NB4 (cell line): Measurements from ENCODE around the gene SBNO2.
"Not testable (repeated sequence)": the region's sequence is repeated elsewhere in the genome, so short reads cannot be mapped to it uniquely, and the experiment has no call there.

Experiments used
- DNase-seq: peaks from one replicate; pipeline ENCODE4 v3.0.0; 2010; ENCODE audit warnings: low read depth
- H3K4me3 ChIP-seq: one replicate; pipeline ENCODE4 v1.5.1; 2011; ENCODE audit warnings: mild to moderate bottlenecking, low read depth, low read length, moderate library complexity
- CTCF ChIP-seq: IDR thresholded peaks from one replicate; pipeline ENCODE4 v1.5.1; 2012; ENCODE audit warnings: low read depth, low read length
- MYC ChIP-seq: IDR thresholded peaks from 2 replicates; pipeline ENCODE4 v1.6.1; 2011; ENCODE audit warnings: low read depth, low read length
- POLR2A ChIP-seq: IDR thresholded peaks from 2 replicates; pipeline ENCODE4 v1.6.1; 2011; ENCODE audit warnings: mild to moderate bottlenecking; ENCODE audit not compliant: insufficient read length; ENCODE audit errors: extremely low read depth
- TF ChIP-seq, protein P1 (sequence below): IDR thresholded peaks from 2 replicates; pipeline ENCODE4 v1.6.1; 2011; ENCODE audit warnings: low read depth, low read length

The SBNO2 gene

DNA sequence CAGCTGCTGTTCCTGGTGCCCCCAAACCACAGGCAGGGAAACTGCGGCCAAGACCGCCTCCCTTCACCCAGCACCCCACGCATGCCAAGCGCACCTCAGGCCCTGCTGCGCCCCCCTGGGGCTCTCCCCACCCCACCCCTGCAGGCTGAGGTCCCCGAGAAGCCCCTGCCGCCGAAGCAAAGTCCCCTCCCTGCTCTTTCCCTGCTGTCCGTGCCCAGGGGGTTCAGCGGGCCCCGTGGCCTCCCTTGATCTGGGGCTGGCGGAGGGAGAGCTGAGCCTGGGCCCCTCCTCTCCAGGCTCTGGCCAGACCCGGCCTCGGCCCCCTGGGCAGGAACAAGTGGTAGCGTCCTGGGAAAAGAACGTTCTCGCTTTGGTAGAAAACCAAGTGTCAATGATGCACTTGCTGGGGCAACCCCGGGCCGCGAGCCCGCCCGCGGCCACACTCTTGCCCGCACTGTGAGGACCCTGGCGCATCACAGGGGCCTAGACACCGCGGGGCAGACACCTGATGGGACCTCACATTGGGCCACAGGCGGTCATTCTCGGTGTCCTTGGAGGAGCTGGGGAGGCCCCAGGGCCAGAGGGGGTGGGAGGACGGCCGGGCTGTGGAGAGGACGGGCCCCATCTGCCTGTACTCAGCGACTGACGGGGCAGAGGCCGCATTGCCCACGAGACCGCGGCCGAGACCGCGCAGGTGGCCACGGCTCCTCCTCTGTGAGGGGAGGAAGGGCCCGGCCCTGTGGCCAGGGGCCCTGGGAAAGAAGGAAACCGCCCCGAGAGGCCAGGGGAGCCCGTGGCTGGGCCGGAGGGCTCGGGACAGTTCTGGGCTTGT, 41.3 kb downstream of the SBNO2 start:
- peak overlapping the region; percentile 32 for H3K4me3 ChIP-seq
- TF ChIP-seq POLR2A, result no peak
- TF ChIP-seq MYC, result no peak
- no peak for TF ChIP-seq CTCF
- TF ChIP-seq, protein P1, sequence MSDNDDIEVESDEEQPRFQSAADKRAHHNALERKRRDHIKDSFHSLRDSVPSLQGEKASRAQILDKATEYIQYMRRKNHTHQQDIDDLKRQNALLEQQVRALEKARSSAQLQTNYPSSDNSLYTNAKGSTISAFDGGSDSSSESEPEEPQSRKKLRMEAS, result no peak
- peak; percentile 67 for DNase-seq

GRCh38 chr19:1131718-1132551, 42.1 kb downstream of the SBNO2 start:
- TF ChIP-seq MYC, result no peak
- TF ChIP-seq CTCF, result no peak
- TF ChIP-seq, protein P1, result 0 out of 2 replicates have a peak, but pooled peaks have one; percentile 33
- no peak for TF ChIP-seq POLR2A
- peak overlapping the region; percentile 42 for H3K4me3 ChIP-seq
- DNase-seq, result peak; percentile 88

DNA sequence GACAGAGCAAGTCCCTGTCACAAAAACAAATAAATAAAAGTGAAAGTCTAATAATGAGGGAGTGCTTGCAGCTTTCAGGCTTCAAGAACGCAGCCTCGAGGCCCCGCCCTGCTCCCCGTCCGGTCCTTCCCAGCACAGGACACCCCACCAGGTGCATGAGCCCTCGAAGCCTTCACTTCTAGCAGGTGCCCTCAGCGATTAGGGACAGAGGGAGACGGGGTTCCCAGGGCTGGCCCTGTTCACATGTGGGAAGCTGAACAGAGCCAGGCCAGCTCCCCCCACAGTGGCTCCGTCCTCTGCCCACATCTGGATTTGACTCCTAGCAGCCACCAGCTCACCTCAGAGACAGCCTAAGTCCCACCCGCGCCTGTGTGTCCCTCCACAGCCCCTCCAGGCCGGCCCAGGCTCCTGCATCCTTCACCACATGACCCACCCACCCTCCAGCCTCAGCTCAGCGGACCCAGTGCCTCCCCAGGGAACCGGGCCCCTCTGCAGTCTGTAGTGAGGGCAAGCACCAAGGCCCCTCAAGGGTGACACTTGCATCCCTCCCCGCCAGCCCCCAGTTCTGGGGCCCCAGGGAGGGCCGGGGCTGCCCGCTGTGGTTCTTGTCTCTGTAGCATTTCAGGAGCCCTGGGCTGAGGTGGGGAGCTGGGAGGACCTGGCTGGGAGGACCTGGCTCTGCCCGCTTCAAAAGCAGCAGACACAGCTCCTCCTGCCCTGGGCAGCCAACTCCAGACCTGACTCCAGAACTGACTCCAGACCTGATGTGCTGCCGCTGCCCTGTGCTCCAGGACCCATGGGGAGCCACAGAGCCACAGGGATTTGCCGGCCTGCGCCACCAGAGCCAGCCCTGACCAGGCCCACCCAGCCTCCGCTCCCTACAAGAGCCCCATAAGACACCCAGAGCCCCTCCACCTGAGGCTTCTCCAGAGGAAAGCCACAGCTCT, 43.0 kb downstream of the SBNO2 start:
- no peak for TF ChIP-seq MYC
- no peak for TF ChIP-seq POLR2A
- TF ChIP-seq CTCF, result no peak
- TF ChIP-seq, protein P1, result no peak
- peak overlapping the region; percentile 42 for H3K4me3 ChIP-seq
- peak; percentile 22 for DNase-seq

DNA sequence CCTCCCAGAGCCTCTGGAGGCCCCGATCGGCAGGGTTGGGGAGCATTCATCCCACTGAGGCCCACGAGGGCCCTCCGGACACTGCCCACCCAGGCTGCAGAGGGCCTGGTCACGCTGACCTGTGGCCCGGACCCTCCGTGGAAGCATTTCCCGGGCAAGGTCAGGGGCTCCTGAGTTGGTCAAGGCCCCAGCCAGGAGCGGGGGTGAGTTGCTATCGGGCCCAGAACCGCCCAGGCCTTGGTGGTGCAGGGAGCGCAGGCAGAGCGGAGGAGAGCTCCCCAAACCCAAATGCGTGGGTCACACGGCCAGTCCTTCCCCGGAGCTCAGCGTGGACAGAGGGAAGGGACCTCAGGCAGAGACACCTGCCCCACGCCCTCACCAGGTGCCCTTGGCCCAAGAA, 44.5 kb downstream of the SBNO2 start:
- TF ChIP-seq CTCF (no peak), MYC (no peak), POLR2A (no peak)
- TF ChIP-seq, protein P1, result no peak
- H3K4me3 ChIP-seq, result no peak overlapping the region
- DNase-seq, result no peak

GRCh38 chr19:1129084-1129483, 45.0 kb downstream of the SBNO2 start:
- not testable (repeated sequence) for H3K4me3 ChIP-seq, DNase-seq
